Cardiac fibroblast (primary cell): ENCODE results near the gene NDOR1.
"Not testable (repeated sequence)": the region's sequence is repeated elsewhere in the genome, so short reads cannot be mapped to it uniquely, and the experiment has no call there.

ENCODE experiments used
- DNase-seq, 2 donors: peaks; one replicate each; pipeline versions ENCODE4 v3.0.0 to v3.0.0-alpha.2; 2010; ENCODE audit warnings: low read depth in 2 of 2
- H3K4me3 ChIP-seq, 2 donors: replicated peaks in 1 of 2; 1 replicate in 1 of 2; 2 replicates in 1 of 2; pipeline ENCODE4 v1.5.1; 2011; ENCODE audit warnings: low read depth in 2 of 2, low read length in 2 of 2, mild to moderate bottlenecking in 2 of 2, moderate library complexity in 1 of 2
- CTCF ChIP-seq: IDR thresholded peaks from one replicate; pipeline ENCODE4 v1.5.1; 2011; ENCODE audit warnings: low read depth, mild to moderate bottlenecking, low read length, inconsistent platforms

The NDOR1 gene

GRCh38 chr9:137254624-137255447, 49.3 kb downstream of the NDOR1 start, which contains the start of gene NELFB:
Gene NELFB (plus strand): TSS chr9:137255327.
- no peak for TF ChIP-seq CTCF
- peak within 1 kb of the TSS; percentile 87 to 92 for H3K4me3 ChIP-seq
- peak; percentile 84 to 92 for DNase-seq

GRCh38 chr9:137255448-137256114, 50.1 kb downstream of the NDOR1 start:
- DNase-seq: peak; percentile 43 to 45
- H3K4me3 ChIP-seq: peak overlapping the region; percentile 87 to 92
- no peak for TF ChIP-seq CTCF

- peak overlapping the region; percentile 87 to 92 for H3K4me3 ChIP-seq
- TF ChIP-seq CTCF: no peak
- DNase-seq: no peak
These were observed 50.9 kb downstream of the NDOR1 start for GRCh38 chr9:137256362-137256761.

GRCh38 chr9:137256856-137257255, 51.4 kb downstream of the NDOR1 start:
- peak overlapping the region in 1 of 2 donors; percentile 92 for H3K4me3 ChIP-seq

GRCh38 chr9:137262173-137262908, 56.8 kb downstream of the NDOR1 start:
- peak; percentile 45 for TF ChIP-seq CTCF
- not testable (repeated sequence) for H3K4me3 ChIP-seq
- peak; percentile 52 to 58 for DNase-seq

More at GRCh38 chr9:137256856-137257255, 51.4 kb downstream of the NDOR1 start:
- no peak for TF ChIP-seq CTCF
- DNase-seq: no peak

GRCh38 chr9:137262909-137263285, 57.4 kb downstream of the NDOR1 start:
- DNase-seq: no peak
- H3K4me3 ChIP-seq: no peak overlapping the region
- TF ChIP-seq CTCF: peak; percentile 0
